Fibroblast of skin of right biceps (primary cell): ENCODE measurements around the gene FOXI1.

Source experiments
- DNase-seq: peaks from one replicate; pipeline ENCODE4 v3.0.0-alpha.2; 2013

Gene FOXI1

GRCh38 chr5:170105642-170106611 is at the start of gene FOXI1:
TSS of gene FOXI1 (plus strand) at chr5:170105897. CDS start at chr5:170105958, 61 bp downstream.
- no peak for DNase-seq

- DNase-seq: no peak
Observed at GRCh38 chr5:170056561-170057267, 49.0 kb upstream of the FOXI1 start.

DNA sequence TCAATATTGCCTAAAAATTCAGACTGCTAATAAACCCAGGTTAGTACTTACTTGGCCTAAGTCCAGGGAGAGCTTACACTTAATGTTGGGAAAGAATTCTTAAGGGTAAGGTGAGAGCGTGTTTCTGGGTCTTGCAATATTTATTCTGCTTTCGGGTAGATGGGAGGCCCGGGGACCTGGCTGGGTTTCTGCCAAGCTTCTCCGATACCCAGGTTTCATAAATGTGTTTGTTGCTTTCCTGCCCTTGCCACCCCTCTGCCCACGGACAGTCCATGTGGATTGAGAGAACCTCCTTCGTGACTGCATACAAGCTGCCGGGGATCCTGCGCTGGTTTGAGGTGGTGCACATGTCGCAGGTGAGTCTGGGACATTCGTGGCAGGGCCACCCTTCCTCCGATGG is 48.4 kb upstream of the FOXI1 start:
- no peak for DNase-seq

DNA sequence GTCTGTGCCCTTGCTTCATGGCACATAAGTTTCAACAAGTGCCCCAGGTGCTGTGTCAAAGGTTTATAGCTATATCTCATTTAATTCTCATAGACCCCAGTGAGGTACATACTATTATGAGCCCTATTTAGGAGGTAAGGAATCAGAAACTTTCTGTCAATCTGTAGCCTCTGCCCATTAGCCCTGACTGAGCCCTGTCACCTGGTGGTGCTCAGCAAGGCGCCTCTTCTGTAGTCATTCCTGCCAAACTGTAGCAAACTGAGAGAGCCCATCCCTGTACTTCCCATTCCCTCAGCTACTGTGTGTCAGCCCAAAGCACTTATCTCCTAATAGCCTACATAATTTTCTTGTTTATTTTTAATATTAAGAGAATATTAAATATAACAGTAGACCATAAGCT is 46.5 kb upstream of the FOXI1 start:
- no peak for DNase-seq

GRCh38 chr5:170067152-170067551 is 38.5 kb upstream of the FOXI1 start:
- no peak for DNase-seq

DNA sequence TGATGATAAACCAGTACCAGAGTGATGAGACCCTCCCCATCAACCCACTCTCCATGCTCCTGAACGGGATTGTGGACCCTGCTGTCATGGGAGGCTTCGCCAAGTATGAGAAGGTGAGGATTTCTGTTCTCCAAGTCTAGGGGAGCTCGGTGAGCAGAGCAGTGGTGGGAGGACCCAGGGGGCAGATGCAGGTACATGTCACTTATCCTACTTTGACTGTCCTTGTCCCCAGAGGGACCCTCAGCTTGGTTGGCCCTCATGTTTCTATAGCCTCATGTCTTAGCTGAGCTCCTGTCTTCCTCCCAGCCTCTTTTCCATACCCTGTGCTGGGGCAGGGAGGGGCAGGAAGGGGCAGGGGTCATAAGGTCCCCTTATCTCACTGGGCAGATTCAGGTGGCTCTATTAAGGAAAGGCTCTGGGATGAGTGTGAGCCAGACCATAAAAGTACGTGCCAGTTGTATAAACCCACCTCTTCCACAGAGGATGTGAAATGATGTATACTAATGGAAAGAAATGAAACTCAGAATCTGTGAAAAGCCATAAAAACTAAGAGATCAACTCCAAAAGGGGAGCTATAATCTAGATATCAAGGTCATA is 38.0 kb upstream of the FOXI1 start:
- DNase-seq: no peak

- no peak for DNase-seq
Observed at GRCh38 chr5:170069512-170069911, 36.2 kb upstream of the FOXI1 start.

DNA sequence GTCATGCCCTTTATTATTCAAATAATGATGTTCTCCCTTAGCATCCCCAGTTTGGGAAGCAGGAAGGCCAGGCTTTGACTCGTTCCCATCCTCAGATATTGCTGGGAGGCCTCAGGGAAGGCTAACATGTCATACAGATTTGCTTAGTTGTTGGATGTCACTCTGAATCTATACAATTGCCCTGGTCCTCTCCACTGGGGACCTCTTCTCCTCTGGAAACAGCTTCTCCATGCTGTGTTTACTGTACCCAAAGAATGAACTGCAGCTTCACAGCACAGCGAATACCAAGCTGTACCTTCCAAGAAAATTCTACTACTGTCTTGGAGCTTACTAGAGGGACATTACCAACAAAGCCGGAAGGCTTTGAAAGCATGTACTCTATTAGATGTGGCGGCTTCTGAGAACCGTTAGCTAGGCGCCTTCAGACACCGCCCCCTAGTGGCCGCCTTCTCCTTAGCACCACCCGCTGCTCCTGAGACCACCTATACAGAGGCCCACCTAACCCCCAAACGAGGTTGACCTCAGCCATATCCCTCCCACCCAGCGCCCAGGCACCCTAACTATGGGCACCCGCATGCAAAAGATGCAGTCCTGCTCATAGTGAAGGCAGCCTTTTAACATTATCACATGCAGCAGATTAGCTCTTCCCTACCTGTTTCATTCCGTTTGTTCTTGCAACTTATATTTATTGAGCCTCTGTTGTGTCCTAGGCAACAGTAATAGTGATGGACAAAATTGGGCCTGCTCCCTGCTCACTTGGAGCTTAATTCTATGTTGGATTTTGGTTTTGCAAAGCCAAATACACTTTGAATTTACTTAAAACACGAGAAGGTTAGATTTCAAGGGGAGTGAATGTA is 34.9 kb upstream of the FOXI1 start:
- peak; percentile 51 for DNase-seq

- no peak for DNase-seq
Observed at GRCh38 chr5:170071748-170072147, 33.9 kb upstream of the FOXI1 start.

DNA sequence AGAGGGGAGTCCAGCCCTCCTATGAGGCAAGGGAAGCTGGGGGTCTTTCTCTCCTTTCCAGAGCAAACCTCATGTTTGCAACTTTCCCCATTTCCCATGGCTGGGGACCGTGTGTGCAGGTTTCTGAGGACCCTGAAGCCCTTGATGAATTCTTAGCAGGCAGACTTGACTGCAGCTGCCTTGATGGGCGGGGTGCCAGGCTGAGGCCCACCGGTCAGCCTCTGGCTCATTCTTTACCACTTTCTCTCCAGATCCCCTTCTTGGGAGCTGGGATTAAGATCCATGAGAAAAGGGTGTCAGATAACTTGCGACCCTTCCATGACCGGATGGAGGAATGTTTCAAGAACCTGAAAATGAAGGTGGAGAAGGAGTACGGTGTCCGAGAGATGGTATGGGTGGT is 30.0 kb upstream of the FOXI1 start:
- no peak for DNase-seq

DNA sequence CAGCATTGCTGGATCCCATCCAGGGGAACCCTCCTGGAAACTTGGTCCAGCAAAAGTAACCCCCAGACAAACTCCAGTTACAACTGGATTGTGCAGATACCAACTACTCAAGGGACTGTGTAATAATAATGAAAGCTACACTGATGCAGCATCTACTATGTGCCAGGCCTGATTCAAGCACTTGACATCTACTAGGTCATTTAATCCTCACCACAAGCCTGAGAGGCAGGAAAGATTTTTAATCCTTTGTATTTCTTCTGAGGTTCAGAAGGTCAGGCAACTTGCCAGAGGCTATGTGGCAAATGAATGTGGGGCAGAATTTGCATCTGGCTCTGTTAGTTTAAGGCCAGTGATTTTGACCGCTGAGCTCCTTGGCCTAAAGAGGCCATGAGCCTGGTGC is 29.5 kb upstream of the FOXI1 start:
- DNase-seq: peak; percentile 2

GRCh38 chr5:170076739-170077138 is 29.0 kb upstream of the FOXI1 start:
- DNase-seq: no peak

DNA sequence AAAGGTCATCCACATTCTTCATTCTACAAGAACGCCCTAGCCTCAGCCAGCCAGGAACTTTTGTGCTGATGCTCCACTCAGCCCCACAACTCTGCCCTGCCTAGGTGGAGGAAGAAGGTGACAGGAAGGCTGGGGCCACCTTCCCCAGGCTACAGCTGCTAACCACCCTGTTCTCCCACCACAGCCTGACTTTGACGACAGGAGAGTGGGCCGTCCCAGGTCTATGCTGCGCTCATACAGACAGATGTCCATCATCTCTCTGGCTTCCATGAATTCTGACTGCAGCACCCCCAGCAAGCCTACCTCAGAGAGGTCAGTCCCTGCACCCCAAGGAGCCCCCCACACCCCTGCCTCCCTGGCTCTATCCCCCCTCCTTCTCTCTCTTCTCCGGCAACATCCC is 28.2 kb upstream of the FOXI1 start:
- DNase-seq: no peak

GRCh38 chr5:170078458-170078857 is 27.2 kb upstream of the FOXI1 start:
- DNase-seq: no peak

DNA sequence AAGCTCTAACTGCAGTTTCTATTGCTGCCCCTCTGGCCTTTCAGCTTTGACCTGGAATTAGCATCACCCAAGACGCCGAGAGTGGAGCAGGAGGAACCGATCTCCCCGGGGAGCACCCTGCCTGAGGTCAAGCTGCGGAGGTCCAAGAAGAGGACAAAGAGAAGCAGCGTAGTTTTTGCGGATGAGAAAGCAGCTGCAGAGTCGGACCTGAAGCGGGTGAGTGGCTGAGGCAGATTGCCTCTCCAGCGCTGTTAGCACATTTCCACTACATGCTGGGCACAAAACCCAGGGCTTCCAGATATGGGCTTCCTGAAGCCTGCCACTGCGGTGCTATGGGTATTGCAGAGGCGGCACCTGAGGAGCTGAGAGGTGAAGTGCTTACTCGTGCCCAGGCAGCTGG is 26.8 kb upstream of the FOXI1 start:
- DNase-seq: no peak

DNA sequence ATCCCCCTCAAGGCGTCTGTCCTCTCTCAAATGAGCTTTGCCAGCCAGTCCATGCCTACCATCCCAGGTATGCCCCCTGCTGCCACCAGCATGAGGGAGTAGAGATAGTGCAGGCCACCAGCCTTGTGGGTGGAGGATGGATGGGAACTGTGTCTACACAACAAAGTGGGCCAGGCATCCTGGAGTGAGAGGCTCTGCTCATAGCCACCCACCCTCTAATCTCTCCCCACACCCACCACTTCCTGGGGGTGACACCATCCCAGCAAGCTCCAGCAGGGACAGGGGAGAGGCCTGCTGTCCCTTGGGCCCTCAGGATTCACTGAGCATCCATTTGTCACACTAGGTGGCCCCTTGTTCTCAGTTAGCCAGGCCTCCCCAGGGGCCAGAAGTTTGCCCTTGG is 25.5 kb upstream of the FOXI1 start:
- DNase-seq: no peak

GRCh38 chr5:170080786-170081445 is 24.8 kb upstream of the FOXI1 start:
- no peak for DNase-seq

- no peak for DNase-seq
Observed at GRCh38 chr5:170081616-170082015, 24.1 kb upstream of the FOXI1 start.

DNA sequence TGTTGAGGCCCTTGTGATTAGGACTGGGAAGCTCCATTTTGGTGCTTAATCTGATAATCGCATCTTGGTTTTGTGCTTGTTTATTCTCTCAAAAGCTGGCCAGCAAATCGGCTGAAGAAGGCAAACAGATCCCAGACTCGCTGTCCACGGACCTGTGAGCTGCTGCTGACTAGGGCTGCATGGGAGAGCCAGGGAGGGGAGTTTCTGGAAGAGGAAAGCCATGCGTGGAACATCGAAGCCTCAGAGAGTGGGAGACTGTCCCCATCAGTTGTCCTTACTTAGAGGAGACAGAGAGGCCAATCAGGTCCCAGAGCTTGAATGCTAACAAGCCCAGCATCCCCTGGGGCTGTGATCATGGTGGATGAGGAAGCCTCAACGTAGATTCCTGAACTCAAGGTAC is 23.0 kb upstream of the FOXI1 start:
- DNase-seq: no peak

DNA sequence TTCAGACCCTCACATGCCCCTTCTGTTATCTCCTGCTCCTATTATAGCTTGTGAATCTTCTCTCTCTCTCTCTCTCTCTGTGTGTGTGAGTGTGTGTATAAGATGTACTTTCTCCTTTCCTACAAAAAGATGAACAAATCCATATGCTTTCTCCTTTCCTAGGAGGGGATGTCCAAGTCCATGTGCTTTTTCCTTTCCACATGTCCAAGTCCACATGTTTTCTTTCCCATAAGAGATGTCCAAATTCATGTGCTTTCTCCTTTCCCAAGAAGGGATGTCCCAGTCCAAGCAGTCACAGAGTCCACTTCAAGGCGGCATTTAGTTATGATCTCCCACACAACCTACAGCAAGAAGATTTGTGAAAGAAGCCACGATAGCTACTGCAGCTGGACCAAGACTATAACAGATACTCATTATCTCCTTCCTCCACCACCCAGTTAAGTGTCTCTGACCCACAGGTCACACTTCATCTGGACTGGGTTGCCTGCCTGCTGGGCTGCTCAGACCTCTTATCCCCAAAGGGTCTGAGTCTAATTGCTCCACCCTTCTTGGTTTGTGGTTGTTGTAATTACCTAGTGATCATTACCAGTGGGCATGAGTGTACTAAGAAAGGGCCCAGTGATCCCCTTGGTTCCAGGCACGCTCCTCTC is 18.4 kb upstream of the FOXI1 start:
- DNase-seq: no peak

- no peak for DNase-seq
Observed at GRCh38 chr5:170092455-170093101, 13.1 kb upstream of the FOXI1 start.
